GM12892 (cell line): ENCODE measurements around the gene ARL17B.
"Not testable (repeated sequence)": the region's sequence is repeated elsewhere in the genome, so short reads cannot be mapped to it uniquely, and the experiment has no call there.

Experiments
- POLR2A ChIP-seq: IDR thresholded peaks from 2 replicates; pipeline ENCODE4 v1.6.1; 2011; ENCODE audit warnings: low read depth, low read length, control low read depth
- POLR2AphosphoS5 ChIP-seq: IDR thresholded peaks from 2 replicates; pipeline ENCODE4 v1.6.1; 2011; ENCODE audit warnings: low read depth, low read length, control low read depth

GRCh38 chr17:46393702-46394101, 32.1 kb upstream of the ARL17B start:
- not testable (repeated sequence) for TF ChIP-seq POLR2A, POLR2AphosphoS5
